K562 (cell line): ENCODE data around the gene KRTAP20-3. TPM values are rescaled to one million over a fixed set of nuclear protein-coding genes. Genes with fewer than 3 reads are reported as not detected.

Experiments used
- ATAC-seq: fragments of 200-7000 bp; cut with Tn5 transposase; 3 replicates; pipeline ENCODE4 v1.9.1; 2020; ENCODE audit warnings: moderate library complexity
- BruUV-seq: library from RNA; stranded (reverse); fragments of 400-500 nt; replicated peaks from 2 replicates; lab custom pipeline; 2021; lab: Mats Ljungman, UMichigan
- CTCF ChIA-PET: fragments of 300-600 bp; formaldehyde crosslinking; extraction: SDS; loops from one replicate; lab custom pipeline; 2021; ENCODE audit warnings: low intra/inter-chr PET ratio; lab: Yijun Ruan, JAX
- POLR2A ChIA-PET: fragments of 300-600, 350-650 bp; sonication (Branson Sonifier 250); formaldehyde crosslinking; extraction: SDS; loops from one replicate; lab custom pipeline; 2021; ENCODE audit warnings: antibody characterized with exemption, inconsistent platforms; lab: Yijun Ruan, JAX
- DNase-seq, 4 experiments: peaks; one replicate each; pipeline versions ENCODE4 v3.0.0 to v3.0.0-alpha.2; 2011 to 2018; ENCODE audit warnings: low spot score in 3 of 4, mixed read lengths in 3 of 4; ENCODE audit errors: extremely low read depth in 1 of 4
- FAIRE-seq: peaks from 2 replicates; lab custom pipeline; 2011; peaks lifted over from hg19 to GRCh38; lab: Jason Lieb, UNC
- H2AFZ ChIP-seq: 2 replicates; pipeline ENCODE4 v1.6.0; 2011; ENCODE audit warnings: low read depth, low read length, control low read depth, inconsistent platforms
- H3K27ac ChIP-seq: fragments of 200-600 bp; 3 replicates; pipeline ENCODE4 v1.8.0; 2011; ENCODE audit warnings: low read depth, mild to moderate bottlenecking, control low read depth, inconsistent platforms, low read length, moderate library complexity, mixed read lengths; ENCODE audit errors: extremely low read depth
- H3K27me3 ChIP-seq, 2 experiments: fragments of 300-600 bp in 1 of 2; 2 replicates in 1 of 2; 3 replicates in 1 of 2; pipeline versions ENCODE4 v1.6.0 to v1.8.0; 2011; ENCODE audit warnings: inconsistent platforms in 2 of 2, low read length in 2 of 2, mild to moderate bottlenecking in 1 of 2, mixed read lengths in 1 of 2, moderate library complexity in 1 of 2; ENCODE audit not compliant: control insufficient read depth in 2 of 2, insufficient read depth in 2 of 2
- H3K36me3 ChIP-seq: fragments of 300-600 bp; 3 replicates; pipeline ENCODE4 v1.8.0; 2011; ENCODE audit warnings: mild to moderate bottlenecking, low read length, inconsistent platforms; ENCODE audit not compliant: control insufficient read depth, insufficient read depth
- H3K4me1 ChIP-seq, 2 experiments: fragments of 200-600 bp in 1 of 2; replicated peaks in 1 of 2; 2 replicates in 1 of 2; 3 replicates in 1 of 2; pipeline versions ENCODE4 v1.5.1 to v1.8.0; 2011; ENCODE audit warnings: inconsistent platforms in 2 of 2, low read length in 2 of 2, mild to moderate bottlenecking in 1 of 2, mixed read lengths in 1 of 2, moderate library complexity in 1 of 2; ENCODE audit not compliant: control insufficient read depth in 2 of 2, insufficient read depth in 2 of 2
- H3K4me2 ChIP-seq: 2 replicates; pipeline ENCODE4 v1.6.1; 2011; ENCODE audit warnings: low read length, control low read depth, inconsistent platforms, mixed read lengths; ENCODE audit not compliant: insufficient read depth
- H3K4me3 ChIP-seq: fragments of 200-600 bp; sonication (generic), shearing (Covaris generic); 2 replicates; pipeline ENCODE4 v1.5.1; 2016; ENCODE audit warnings: control low read depth, inconsistent platforms
- H3K79me2 ChIP-seq: fragments of 200-600 bp; 3 replicates; pipeline ENCODE4 v1.8.0; 2011; ENCODE audit warnings: low read length, inconsistent platforms; ENCODE audit not compliant: control insufficient read depth, insufficient read depth
- H3K9ac ChIP-seq, 2 experiments: 2 replicates each; pipeline versions ENCODE4 v1.6.0 to v1.6.1; 2011; ENCODE audit warnings: low read depth in 2 of 2, low read length in 2 of 2, control low read depth in 1 of 2, inconsistent platforms in 1 of 2, mild to moderate bottlenecking in 1 of 2, mixed read lengths in 1 of 2; ENCODE audit not compliant: insufficient read depth in 1 of 2
- H3K9me1 ChIP-seq: one replicate; pipeline ENCODE4 v1.6.0; 2011; ENCODE audit warnings: inconsistent platforms, mild to moderate bottlenecking, low read length, moderate library complexity; ENCODE audit not compliant: control insufficient read depth, insufficient read depth
- H3K9me3 ChIP-seq: replicated peaks from 2 replicates; pipeline ENCODE4 v1.5.1; 2011; ENCODE audit warnings: low read depth, low read length, inconsistent platforms; ENCODE audit not compliant: control insufficient read depth, insufficient read depth
- H4K20me1 ChIP-seq: replicated peaks from 2 replicates; pipeline ENCODE4 v1.6.1; 2011; ENCODE audit warnings: low read length, inconsistent platforms, mixed read lengths; ENCODE audit not compliant: control insufficient read depth, insufficient read depth
- ARNT ChIP-seq, 2 experiments: fragments of 450-650 bp; IDR thresholded peaks; 2 replicates each; pipeline ENCODE4 v1.6.1; 2016; ENCODE audit warnings: mild to moderate bottlenecking in 1 of 2
- HOXB6 ChIP-seq: fragments of 250-450 bp; sonication (Bioruptor Pico); IDR thresholded peaks from 2 replicates; pipeline ENCODE4 v1.5.1; 2022; ENCODE audit warnings: mild to moderate bottlenecking, borderline replicate concordance
- SAFB2 ChIP-seq: fragments of 200-400 bp; formaldehyde crosslinking; IDR thresholded peaks from 2 replicates; pipeline ENCODE4 v1.6.1; 2018; ENCODE audit warnings: borderline replicate concordance, low read length, low read depth, moderate library complexity; ENCODE audit not compliant: severe bottlenecking
- SRSF7 ChIP-seq: fragments of 200-400 bp; formaldehyde crosslinking; optimal IDR thresholded peaks from 2 replicates; pipeline ENCODE3; 2017; ENCODE audit warnings: mild to moderate bottlenecking, low read depth, low read length
- ZFP91 ChIP-seq: sonication (generic); formaldehyde crosslinking; IDR thresholded peaks from 2 replicates; pipeline ENCODE4 v1.8.0; 2022; ENCODE audit warnings: mild to moderate bottlenecking, missing genetic modification reagents
- ZNF232 ChIP-seq: sonication (generic); formaldehyde crosslinking; IDR thresholded peaks from 2 replicates; pipeline ENCODE4 v1.8.0; 2022; ENCODE audit warnings: mild to moderate bottlenecking, missing genetic modification reagents
- ZNF41 ChIP-seq: fragments of 250-450 bp; sonication (Bioruptor Pico); conservative IDR thresholded peaks from 2 replicates; pipeline ENCODE4 v1.4.0; 2020; ENCODE audit warnings: mild to moderate bottlenecking
- WGBS: fragments of 100-300 bp; shearing (Covaris generic); methylation state at CpG from one replicate; pipeline ENCODE4 v1.1.6; 2016; ENCODE audit warnings: low coverage, mixed read lengths; ENCODE audit not compliant: insufficient coverage; ENCODE audit errors: missing lambda C conversion rate; 5-methylcytosine and 5-hydroxymethylcytosine counted together
- in situ Hi-C: fragments of 300-500 bp; cut with MboI; formaldehyde crosslinking; loops from 4 replicates; pipeline ENCODE4 v1.15.0; 2018; ENCODE audit warnings: inconsistent platforms, mixed read lengths
- intact Hi-C: fragments of 100-400 bp; cut with micrococcal nuclease; formaldehyde crosslinking; loops from 2 replicates; pipeline ENCODE4 v1.14.2; 2022
- polyA plus RNA-seq, 8 experiments: library from polyadenylated mRNA; depleted of rRNA in 4 of 8; stranded (reverse) in 5 of 8; unstranded in 3 of 8; fragments of >200 nt; fragmentation: Nextera tagmentation in 2 of 8; fragmentation: Illumina TruSeq in 1 of 8; extraction: Ambion mirVana in 2 of 8; extraction: Trizol in 1 of 8; gene quantifications; 2 replicates each; pipeline versions ENCODE4 v1.2.1 to v1.2.3, GENCODE V29; 2011 to 2014; ENCODE audit warnings: inconsistent platforms in 1 of 8, missing spikeins in 1 of 8
- total RNA-seq, 7 experiments: library from RNA; depleted of rRNA in 6 of 7; stranded (reverse); fragments of >200 nt in 6 of 7; fragmentation: Illumina TruSeq in 2 of 7; extraction: Trizol in 2 of 7; gene quantifications; 2 replicates each; pipeline versions ENCODE4 v1.2.1 to v1.2.3, GENCODE V29; 2011 to 2021; ENCODE audit warnings: low replicate concordance in 1 of 7
- TF ChIP-seq, protein P1 (sequence below), 2 experiments: IDR thresholded peaks in 1 of 2; conservative IDR thresholded peaks in 1 of 2; 2 replicates each; pipeline ENCODE4 v1.6.1; 2016; ENCODE audit warnings: low read depth in 2 of 2, mild to moderate bottlenecking in 1 of 2, missing compliant biosample characterization in 1 of 2, missing genetic modification characterization in 1 of 2, moderate library complexity in 1 of 2
- TF ChIP-seq, protein P2 (sequence below): fragments of 450-650 bp; IDR thresholded peaks from 2 replicates; pipeline ENCODE4 v1.7.1; 2018; ENCODE audit warnings: mild to moderate bottlenecking, low read depth; ENCODE audit not compliant: partially characterized antibody
- TF ChIP-seq, protein P3 (sequence below): fragments of 450-650 bp; IDR thresholded peaks from 2 replicates; pipeline ENCODE4 v1.6.1; 2018; ENCODE audit warnings: mild to moderate bottlenecking, low read depth; ENCODE audit not compliant: partially characterized antibody
- TF ChIP-seq, protein P4 (sequence below): fragments of 450-650 bp; IDR thresholded peaks from 2 replicates; pipeline ENCODE4 v1.6.1; 2016; ENCODE audit warnings: missing biosample characterization, missing genetic modification characterization

KRTAP20-3 gene
- total and polyA plus RNA-seq, 9 of the 15 experiments (the other 6 are each of a cell fraction or from before 2014, with no cell fraction given), result not detected

GRCh38 chr21:30613836-30614235 is 28.8 kb upstream of the KRTAP20-3 start, which contains the start of gene KRTAP6-1:
Gene KRTAP6-1 (minus strand): TSS chr21:30613930. CDS start chr21:30613904, 26 bp downstream.
- no TSS peak for BruUV-seq
- no peak for FAIRE-seq
- peaks cover 5% of the 10 kb centered on the region; the same call in 1 of the 2 replicates for H3K9me3 ChIP-seq
- WGBS, result 10% methylated on average over 2 of the region's 2 CpGs
- no peaks in the 10 kb centered on the region for H3K36me3 ChIP-seq
- no peak for ATAC-seq
- no peaks in the 10 kb centered on the region for H4K20me1 ChIP-seq
- H3K79me2 ChIP-seq, result no peaks in the 10 kb centered on the region
- no peak within 1 kb of the TSS for H3K4me2 ChIP-seq
- H3K27me3 ChIP-seq, result no peaks in the 10 kb centered on the region
- intact Hi-C loops (no loop called here), in situ Hi-C loops (no loop called here)
- no peaks in the 10 kb centered on the region for H3K9me1 ChIP-seq
- no peaks in the 10 kb centered on the region for H3K4me1 ChIP-seq
- H3K9ac ChIP-seq, result no peak within 1 kb of the TSS
- ChIA-PET CTCF (no interaction called here), POLR2A (no interaction called here)
- H3K27ac ChIP-seq, result no peak within 1 kb of the TSS
- DNase-seq, result no peak
- H2AFZ ChIP-seq, result no peak within 1 kb of the TSS
- no peak within 1 kb of the TSS for H3K4me3 ChIP-seq
- TF ChIP-seq SRSF7 (no peak), ARNT (IDR thresholded peaks at IDR 0.05) (no peak), SAFB2 (no peak), ZFP91 (CRISPR knock-in tag) (no peak), ZNF41 (CRISPR knock-in tag) (no peak), HOXB6 (CRISPR knock-in tag) (no peak), ZNF232 (no peak)
- TF ChIP-seq, protein P1, sequence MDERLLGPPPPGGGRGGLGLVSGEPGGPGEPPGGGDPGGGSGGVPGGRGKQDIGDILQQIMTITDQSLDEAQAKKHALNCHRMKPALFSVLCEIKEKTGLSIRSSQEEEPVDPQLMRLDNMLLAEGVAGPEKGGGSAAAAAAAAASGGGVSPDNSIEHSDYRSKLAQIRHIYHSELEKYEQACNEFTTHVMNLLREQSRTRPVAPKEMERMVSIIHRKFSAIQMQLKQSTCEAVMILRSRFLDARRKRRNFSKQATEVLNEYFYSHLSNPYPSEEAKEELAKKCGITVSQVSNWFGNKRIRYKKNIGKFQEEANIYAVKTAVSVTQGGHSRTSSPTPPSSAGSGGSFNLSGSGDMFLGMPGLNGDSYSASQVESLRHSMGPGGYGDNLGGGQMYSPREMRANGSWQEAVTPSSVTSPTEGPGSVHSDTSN (CRISPR knock-in tag; IDR thresholded peaks at IDR 0.05; ENCODE audit: low read depth), result no peak
- TF ChIP-seq, protein P1 (tag; conservative IDR thresholded peaks at IDR 0.05; ENCODE audit: low read depth), result no peak
- TF ChIP-seq, protein P2, sequence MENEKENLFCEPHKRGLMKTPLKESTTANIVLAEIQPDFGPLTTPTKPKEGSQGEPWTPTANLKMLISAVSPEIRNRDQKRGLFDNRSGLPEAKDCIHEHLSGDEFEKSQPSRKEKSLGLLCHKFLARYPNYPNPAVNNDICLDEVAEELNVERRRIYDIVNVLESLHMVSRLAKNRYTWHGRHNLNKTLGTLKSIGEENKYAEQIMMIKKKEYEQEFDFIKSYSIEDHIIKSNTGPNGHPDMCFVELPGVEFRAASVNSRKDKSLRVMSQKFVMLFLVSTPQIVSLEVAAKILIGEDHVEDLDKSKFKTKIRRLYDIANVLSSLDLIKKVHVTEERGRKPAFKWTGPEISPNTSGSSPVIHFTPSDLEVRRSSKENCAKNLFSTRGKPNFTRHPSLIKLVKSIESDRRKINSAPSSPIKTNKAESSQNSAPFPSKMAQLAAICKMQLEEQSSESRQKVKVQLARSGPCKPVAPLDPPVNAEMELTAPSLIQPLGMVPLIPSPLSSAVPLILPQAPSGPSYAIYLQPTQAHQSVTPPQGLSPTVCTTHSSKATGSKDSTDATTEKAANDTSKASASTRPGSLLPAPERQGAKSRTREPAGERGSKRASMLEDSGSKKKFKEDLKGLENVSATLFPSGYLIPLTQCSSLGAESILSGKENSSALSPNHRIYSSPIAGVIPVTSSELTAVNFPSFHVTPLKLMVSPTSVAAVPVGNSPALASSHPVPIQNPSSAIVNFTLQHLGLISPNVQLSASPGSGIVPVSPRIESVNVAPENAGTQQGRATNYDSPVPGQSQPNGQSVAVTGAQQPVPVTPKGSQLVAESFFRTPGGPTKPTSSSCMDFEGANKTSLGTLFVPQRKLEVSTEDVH, result no peak
- TF ChIP-seq, protein P3, sequence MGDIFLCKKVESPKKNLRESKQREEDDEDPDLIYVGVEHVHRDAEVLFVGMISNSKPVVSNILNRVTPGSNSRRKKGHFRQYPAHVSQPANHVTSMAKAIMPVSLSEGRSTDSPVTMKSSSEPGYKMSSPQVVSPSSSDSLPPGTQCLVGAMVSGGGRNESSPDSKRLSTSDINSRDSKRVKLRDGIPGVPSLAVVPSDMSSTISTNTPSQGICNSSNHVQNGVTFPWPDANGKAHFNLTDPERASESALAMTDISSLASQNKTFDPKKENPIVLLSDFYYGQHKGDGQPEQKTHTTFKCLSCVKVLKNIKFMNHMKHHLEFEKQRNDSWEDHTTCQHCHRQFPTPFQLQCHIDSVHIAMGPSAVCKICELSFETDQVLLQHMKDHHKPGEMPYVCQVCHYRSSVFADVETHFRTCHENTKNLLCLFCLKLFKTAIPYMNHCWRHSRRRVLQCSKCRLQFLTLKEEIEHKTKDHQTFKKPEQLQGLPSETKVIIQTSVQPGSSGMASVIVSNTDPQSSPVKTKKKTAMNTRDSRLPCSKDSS, result no peak
- TF ChIP-seq, protein P4, sequence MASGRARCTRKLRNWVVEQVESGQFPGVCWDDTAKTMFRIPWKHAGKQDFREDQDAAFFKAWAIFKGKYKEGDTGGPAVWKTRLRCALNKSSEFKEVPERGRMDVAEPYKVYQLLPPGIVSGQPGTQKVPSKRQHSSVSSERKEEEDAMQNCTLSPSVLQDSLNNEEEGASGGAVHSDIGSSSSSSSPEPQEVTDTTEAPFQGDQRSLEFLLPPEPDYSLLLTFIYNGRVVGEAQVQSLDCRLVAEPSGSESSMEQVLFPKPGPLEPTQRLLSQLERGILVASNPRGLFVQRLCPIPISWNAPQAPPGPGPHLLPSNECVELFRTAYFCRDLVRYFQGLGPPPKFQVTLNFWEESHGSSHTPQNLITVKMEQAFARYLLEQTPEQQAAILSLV (tag), result no peak
